ENCODE data around the gene PROB1. TPM values are rescaled to one million over a fixed set of nuclear protein-coding genes. Genes with fewer than 3 reads are reported as not detected.

Gene PROB1
- total and polyA plus RNA-seq, 2 of the 8 experiments (the other 6 are each of a cell fraction or from before 2014, with no cell fraction given): 0.89 to 3.1 TPM

- TF ChIP-seq CHD7 (IDR thresholded peaks at IDR 0.05; ENCODE audit: insufficient replicate concordance, low read length) (no peak), BRCA1 (IDR thresholded peaks at IDR 0.05; ENCODE audit: low read depth, low read length) (no peak), CTCF (IDR thresholded peaks at IDR 0.05; ENCODE audit: control extremely low read depth in 1 of 3, insufficient read depth in 1 of 3, low read depth in 1 of 3, low read length in 3 of 3) (no peak), CBX8 (IDR thresholded peaks at IDR 0.05; ENCODE audit: borderline replicate concordance, low read depth, low read length) (no peak)
Observed at GRCh38 chr5:139377226-139377625, 17.7 kb downstream of the PROB1 start (continued).
